ENCODE data around the gene CDIP1.

DNA sequence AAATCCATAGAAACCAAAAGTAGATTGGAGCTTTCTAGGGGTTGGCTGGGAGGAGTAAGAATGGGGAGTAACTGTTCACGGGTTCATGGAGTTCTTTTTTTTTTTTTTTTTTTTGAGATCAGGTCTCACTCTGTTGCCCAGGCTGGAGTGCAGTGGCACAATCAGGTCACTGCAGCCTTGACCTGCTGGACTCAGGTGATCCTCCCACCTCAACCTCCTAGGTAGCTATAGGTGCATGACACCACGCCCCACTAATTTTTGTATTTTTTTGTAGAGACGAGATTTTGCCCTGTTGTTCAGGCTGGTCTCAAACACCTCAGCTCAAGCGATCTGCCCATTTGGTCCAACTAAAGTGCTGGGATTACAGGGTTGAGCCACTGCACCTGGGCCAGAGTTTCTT is 65.7 kb downstream of the CDIP1 start:
- TF ChIP-seq EZH2 (IDR thresholded peaks at IDR 0.05; ENCODE audit: insufficient read depth, low read length) = no peak
- TF ChIP-seq, protein P1, sequence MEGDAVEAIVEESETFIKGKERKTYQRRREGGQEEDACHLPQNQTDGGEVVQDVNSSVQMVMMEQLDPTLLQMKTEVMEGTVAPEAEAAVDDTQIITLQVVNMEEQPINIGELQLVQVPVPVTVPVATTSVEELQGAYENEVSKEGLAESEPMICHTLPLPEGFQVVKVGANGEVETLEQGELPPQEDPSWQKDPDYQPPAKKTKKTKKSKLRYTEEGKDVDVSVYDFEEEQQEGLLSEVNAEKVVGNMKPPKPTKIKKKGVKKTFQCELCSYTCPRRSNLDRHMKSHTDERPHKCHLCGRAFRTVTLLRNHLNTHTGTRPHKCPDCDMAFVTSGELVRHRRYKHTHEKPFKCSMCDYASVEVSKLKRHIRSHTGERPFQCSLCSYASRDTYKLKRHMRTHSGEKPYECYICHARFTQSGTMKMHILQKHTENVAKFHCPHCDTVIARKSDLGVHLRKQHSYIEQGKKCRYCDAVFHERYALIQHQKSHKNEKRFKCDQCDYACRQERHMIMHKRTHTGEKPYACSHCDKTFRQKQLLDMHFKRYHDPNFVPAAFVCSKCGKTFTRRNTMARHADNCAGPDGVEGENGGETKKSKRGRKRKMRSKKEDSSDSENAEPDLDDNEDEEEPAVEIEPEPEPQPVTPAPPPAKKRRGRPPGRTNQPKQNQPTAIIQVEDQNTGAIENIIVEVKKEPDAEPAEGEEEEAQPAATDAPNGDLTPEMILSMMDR (IDR thresholded peaks at IDR 0.05; ENCODE audit: insufficient read depth, low read depth, low read length) = no peak
